Thyroid gland (tissue), 4 donors: Measurements from ENCODE around the gene ADARB2. TPM values are rescaled to one million over a fixed set of nuclear protein-coding genes. Genes with fewer than 3 reads are reported as not detected.

ENCODE experiments used
- DNase-seq, 2 donors: peaks; one replicate each; pipeline ENCODE4 v3.0.0-alpha.2; 2019
- H3K27ac ChIP-seq, 3 donors: fragments of 200-600 bp; sonication (generic); 1 replicate in 2 of 3; 2 replicates in 1 of 3; pipeline ENCODE4 v1.5.1; 2016 to 2019; ENCODE audit warnings: mild to moderate bottlenecking in 1 of 3, moderate library complexity in 1 of 3
- H3K27me3 ChIP-seq: fragments of 200-600 bp; sonication (generic); one replicate; pipeline ENCODE4 v1.5.1; 2019
- H3K36me3 ChIP-seq, 2 donors: fragments of 200-600 bp; sonication (generic); one replicate each; pipeline ENCODE4 v1.5.1; 2016 to 2019
- H3K4me1 ChIP-seq, 2 donors: fragments of 200-600 bp; sonication (generic); one replicate each; pipeline ENCODE4 v1.5.1; 2017 to 2019
- H3K4me3 ChIP-seq, 3 donors: fragments of 200-600 bp; sonication (generic); replicated peaks in 1 of 3; 1 replicate in 2 of 3; 2 replicates in 1 of 3; pipeline ENCODE4 v1.5.1; 2016; ENCODE audit warnings: mild to moderate bottlenecking in 1 of 3
- H3K9me3 ChIP-seq: fragments of 200-600 bp; sonication (generic); one replicate; pipeline ENCODE4 v1.5.1; 2017
- CTCF ChIP-seq, 6 experiments: fragments of 200-600 bp in 3 of 6; fragments of 450-650 bp in 3 of 6; sonication (generic) in 3 of 6; IDR thresholded peaks; one replicate each; pipeline ENCODE4 v1.5.1; 2016 to 2019; ENCODE audit warnings: antibody characterized with exemption in 6 of 6, mild to moderate bottlenecking in 2 of 6, inconsistent platforms in 1 of 6, moderate library complexity in 1 of 6
- POLR2A ChIP-seq, 2 donors: fragments of 450-650 bp; IDR thresholded peaks; one replicate each; pipeline ENCODE4 v1.6.1; 2017; ENCODE audit warnings: antibody characterized with exemption in 2 of 2, mild to moderate bottlenecking in 2 of 2, moderate library complexity in 1 of 2
- WGBS, 2 donors: methylation state at CpG; one replicate each; pipeline ENCODE4 v1.1.5; 2017; 5-methylcytosine and 5-hydroxymethylcytosine counted together
- intact Hi-C: fragments of 100-400 bp; cut with DNase I; formaldehyde crosslinking; loops from one replicate; pipeline ENCODE4 v1.15.1; 2023
- total RNA-seq, 4 donors: library from RNA; depleted of rRNA; stranded (reverse); fragments of >200 nt; gene quantifications; one replicate each; pipeline ENCODE4 v1.2.3, GENCODE V29; 2016

Gene ADARB2
- total RNA-seq, 4 donors from 2014 or later = 0.08 to 0.15 TPM; not detected in 2

GRCh38 chr10:1382711-1383110 lies 354.6 kb downstream of the ADARB2 start:
- H3K4me3 ChIP-seq = no peak overlapping the region
- no peaks in the 10 kb centered on the region for H3K36me3 ChIP-seq
- WGBS, 2 donors = 83 to 91% methylated on average over 13 of the region's 13 CpGs
- no peak for DNase-seq
- H3K27me3 ChIP-seq = no peaks in the 10 kb centered on the region
- no peak overlapping the region for H3K27ac ChIP-seq
- intact Hi-C loops = no loop called here
- H3K4me1 ChIP-seq = no peaks in the 10 kb centered on the region
- TF ChIP-seq CTCF (IDR thresholded peaks at IDR 0.05) = no peak
- TF ChIP-seq POLR2A (IDR thresholded peaks at IDR 0.05) = no peak
- no peaks in the 10 kb centered on the region for H3K9me3 ChIP-seq

GRCh38 chr10:1381339-1381738 lies 356.0 kb downstream of the ADARB2 start:
- H3K27ac ChIP-seq = no peak overlapping the region
- no peaks in the 10 kb centered on the region for H3K4me1 ChIP-seq
- H3K36me3 ChIP-seq = no peaks in the 10 kb centered on the region
- no peaks in the 10 kb centered on the region for H3K9me3 ChIP-seq
- intact Hi-C loops = no loop called here
- no peak for DNase-seq
- no peak overlapping the region for H3K4me3 ChIP-seq
- WGBS, 2 donors = 43 to 52% methylated on average over 5 of the region's 5 CpGs
- H3K27me3 ChIP-seq = no peaks in the 10 kb centered on the region
- TF ChIP-seq CTCF (IDR thresholded peaks at IDR 0.05) = no peak
- TF ChIP-seq POLR2A (IDR thresholded peaks at IDR 0.05) = no peak

- Histone ChIP-seq H3K27ac (no peak overlapping the region), H3K4me3 (no peak overlapping the region), H3K9me3 (no peaks in the 10 kb centered on the region), H3K36me3 (no peaks in the 10 kb centered on the region), H3K4me1 (no peaks in the 10 kb centered on the region), H3K27me3 (no peaks in the 10 kb centered on the region)
- no peak for TF ChIP-seq POLR2A (IDR thresholded peaks at IDR 0.05)
- TF ChIP-seq CTCF (IDR thresholded peaks at IDR 0.05) = no peak
- 57 to 64% methylated on average over 14 to 16 of the region's 16 CpGs for WGBS, 2 donors
- intact Hi-C loops = no loop called here
- DNase-seq = no peak
Observed at GRCh38 chr10:1380088-1380671, 357.1 kb downstream of the ADARB2 start.

DNA sequence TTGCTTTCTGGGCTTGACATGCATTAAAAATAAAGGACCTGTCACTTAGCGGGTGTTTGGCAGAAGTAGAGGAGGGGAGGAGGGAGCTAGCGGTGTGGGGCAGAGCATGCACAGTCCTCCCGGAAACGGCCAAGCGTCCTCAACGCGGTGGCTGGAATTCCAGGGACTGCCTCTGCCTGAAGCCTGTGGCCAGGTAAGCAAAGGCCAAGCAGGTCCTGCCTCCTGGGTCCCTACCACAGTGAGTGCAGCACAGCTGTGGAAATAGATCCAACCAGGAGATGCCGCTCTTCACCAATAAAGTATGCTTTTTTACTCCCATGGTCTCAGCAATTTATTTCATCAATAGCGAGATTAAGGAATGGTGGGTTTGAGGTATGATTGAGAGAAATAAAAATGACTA lies 357.7 kb downstream of the ADARB2 start:
- Histone ChIP-seq H3K36me3 (no peaks in the 10 kb centered on the region), H3K4me1 (no peaks in the 10 kb centered on the region), H3K27me3 (no peaks in the 10 kb centered on the region), H3K9me3 (no peaks in the 10 kb centered on the region), H3K27ac (no peak overlapping the region), H3K4me3 (no peak overlapping the region)
- TF ChIP-seq CTCF (IDR thresholded peaks at IDR 0.05) (no peak), POLR2A (IDR thresholded peaks at IDR 0.05) (no peak)
- no peak for DNase-seq
- intact Hi-C loops = no loop called here
- 33 to 35% methylated on average over 9 of the region's 9 CpGs for WGBS, 2 donors

- H3K36me3 ChIP-seq = no peaks in the 10 kb centered on the region
- H3K4me1 ChIP-seq = no peaks in the 10 kb centered on the region
- TF ChIP-seq CTCF (IDR thresholded peaks at IDR 0.05) (no peak), POLR2A (IDR thresholded peaks at IDR 0.05) (no peak)
- H3K9me3 ChIP-seq = no peaks in the 10 kb centered on the region
- no peak overlapping the region for H3K4me3 ChIP-seq
- DNase-seq = no peak
- intact Hi-C loops = no loop called here
- no peaks in the 10 kb centered on the region for H3K27me3 ChIP-seq
- H3K27ac ChIP-seq = no peak overlapping the region
- WGBS, 2 donors = 94 to 95% methylated on average over 2 of the region's 2 CpGs
Observed at GRCh38 chr10:1378473-1378872, 358.9 kb downstream of the ADARB2 start.
